Measurements from ENCODE around the gene C6orf120.
"Not testable (repeated sequence)": the region's sequence is repeated elsewhere in the genome, so short reads cannot be mapped to it uniquely, and the experiment has no call there.

C6orf120 gene

DNA sequence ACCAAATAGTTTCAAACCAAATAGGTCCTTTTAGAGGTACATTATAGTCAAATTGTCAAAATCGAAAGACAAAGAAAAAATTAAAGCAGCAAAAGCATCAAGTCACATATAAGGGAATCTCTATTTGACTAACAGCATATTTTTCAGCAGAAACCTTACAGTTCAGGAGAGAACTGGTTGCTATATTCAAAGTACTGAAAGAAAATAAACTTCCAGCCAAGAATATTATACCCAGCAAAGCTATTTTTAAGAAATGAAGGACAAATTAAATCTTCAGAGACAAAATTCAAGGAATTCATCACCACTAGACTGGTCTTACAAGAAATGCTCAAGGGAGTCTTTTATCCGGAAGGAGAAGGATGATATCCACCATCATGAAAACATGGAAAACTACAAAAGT, 16.1 kb upstream of the C6orf120 start:
- DNase-seq, result no peak

DNA sequence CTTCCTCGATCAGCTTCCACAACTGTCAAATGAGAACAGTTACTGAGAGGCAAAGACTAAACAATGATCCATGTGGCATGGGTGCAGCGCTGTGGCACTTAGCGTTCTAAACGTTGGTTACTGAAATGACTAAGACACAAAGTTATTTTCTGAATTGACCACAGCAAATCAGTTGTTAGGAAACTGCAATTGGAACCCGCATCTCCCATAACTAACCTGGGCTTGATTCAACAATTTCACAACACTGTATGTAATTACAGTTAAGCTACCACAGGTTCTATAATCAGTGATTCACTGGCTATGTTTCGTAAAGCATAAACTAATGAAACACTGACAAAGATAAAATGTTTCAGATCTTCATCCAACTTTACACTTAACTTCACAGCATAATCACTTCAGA, 12.6 kb upstream of the C6orf120 start:
- DNase-seq, result no peak

DNA sequence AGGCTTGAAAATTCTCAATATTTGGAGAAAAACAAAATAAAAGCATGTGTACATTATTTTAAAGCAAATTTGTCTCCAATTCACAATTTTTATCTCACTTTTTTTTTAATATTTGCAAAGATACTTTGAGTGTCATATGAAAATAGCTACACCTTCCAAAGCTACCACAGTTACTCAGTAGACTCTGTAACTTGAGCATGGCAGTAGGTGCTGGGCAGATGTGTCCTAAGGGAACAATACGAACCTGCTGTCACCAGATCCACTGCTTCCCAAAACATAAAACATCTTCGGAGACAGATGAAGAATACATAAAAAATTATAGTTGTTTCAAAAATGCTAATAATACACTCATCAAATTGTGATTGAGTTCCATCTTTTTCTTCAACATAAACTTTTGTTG, 10.7 kb upstream of the C6orf120 start:
- DNase-seq, result no peak

DNA sequence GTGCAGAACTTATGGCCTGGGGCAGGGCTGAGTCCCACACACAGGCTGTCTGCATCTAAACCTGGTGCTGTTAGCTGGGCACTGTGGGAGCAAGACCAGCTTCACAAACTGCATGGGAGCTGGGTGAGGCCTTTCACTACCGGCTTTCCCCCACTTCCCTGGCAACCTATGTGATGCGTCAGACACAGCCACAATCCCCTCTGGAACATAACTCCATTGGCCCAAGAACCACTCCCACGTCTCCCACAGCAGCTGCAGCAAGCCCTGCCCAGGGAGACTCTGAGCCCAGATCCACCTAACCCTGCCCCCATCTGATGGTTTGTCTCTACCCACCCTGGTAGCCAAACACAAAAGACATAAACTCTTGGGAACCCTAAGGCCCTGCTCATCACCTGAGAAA, 9.4 kb upstream of the C6orf120 start:
- DNase-seq, result no peak

DNA sequence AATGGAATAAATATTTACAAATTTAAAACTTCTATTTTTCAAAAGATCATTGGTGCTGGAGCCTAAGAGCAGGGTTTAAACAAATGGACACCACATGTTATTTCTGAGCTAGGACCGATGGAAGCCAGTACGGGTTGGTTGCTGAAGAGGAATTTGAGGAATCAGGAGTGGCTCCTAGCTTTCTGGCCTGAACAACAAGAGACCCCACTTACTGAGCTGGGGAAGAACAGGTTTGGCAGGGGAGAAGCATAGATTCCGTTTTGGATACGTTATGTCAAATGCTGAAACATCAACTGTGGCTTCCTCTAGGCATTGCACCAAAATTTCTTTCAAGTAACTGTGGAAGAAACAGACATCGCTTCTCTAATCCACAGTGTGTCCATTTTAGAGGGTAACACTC, 6.8 kb upstream of the C6orf120 start:
- no peak for DNase-seq

DNA sequence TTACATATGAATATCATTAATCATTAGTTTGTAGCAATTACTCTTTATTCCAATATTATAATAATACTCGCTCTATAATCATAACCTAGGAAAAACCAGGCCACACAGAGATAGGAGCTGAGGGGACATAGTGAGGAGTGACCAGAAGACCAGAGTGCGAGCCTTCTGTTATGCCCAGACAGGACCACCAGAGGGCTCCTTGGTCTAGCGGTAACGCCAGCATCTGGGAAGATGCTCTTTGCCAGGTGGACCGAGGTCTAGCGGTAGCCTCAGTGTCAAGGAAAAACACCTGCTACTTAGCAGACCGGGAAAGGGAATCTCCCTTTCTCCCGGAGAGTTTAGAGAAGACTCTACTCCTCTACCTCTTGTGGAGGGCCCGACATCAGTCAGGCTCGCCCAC, 4.8 kb upstream of the C6orf120 start:
- not testable (repeated sequence) for DNase-seq

DNA sequence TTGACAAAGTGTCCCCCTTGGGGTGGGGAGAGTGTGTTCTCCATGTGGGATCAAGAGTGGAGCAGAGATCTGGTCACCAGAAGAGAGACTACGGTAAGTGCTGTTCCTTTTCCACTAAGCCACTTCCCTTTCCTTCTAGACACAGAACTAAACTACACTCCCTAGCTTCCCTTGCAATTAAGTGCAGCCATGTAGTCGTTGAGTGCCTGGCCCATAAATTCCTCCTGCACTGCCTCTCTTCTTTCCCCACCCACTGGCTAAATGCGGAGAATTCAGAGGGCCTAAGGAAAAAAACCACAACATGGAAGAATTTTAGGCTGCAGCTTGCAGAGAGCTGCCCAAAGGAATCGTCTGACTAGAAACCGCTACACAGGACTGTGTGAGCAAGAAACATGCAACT, 1.6 kb upstream of the C6orf120 start:
- no peak for DNase-seq

- DNase-seq, result peak; percentile 43
Measured at GRCh38 chr6:169701311-169701953, 494 bp upstream of the C6orf120 start.

- no peak for DNase-seq
Measured at GRCh38 chr6:169702840-169703246, 917 bp downstream of the C6orf120 start.

DNA sequence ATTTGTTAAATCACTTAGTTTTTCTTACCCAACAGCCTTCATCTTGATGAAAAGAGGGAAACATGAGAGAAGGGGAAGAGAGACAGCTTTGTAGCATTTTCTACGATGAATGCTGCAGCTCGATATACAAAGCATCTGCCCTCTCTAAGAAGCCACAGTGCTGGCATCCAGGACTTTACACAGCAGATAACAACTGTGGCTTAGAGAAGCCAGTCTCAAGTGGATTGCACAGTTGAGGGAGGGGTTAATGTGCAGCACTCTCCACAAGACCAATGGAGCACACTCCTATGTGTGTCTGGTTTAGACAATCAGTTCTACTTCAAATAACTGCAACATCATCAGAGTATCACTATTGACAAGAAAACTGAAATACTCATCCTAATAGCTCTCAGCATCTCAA, 5.8 kb downstream of the C6orf120 start:
- no peak for DNase-seq

DNA sequence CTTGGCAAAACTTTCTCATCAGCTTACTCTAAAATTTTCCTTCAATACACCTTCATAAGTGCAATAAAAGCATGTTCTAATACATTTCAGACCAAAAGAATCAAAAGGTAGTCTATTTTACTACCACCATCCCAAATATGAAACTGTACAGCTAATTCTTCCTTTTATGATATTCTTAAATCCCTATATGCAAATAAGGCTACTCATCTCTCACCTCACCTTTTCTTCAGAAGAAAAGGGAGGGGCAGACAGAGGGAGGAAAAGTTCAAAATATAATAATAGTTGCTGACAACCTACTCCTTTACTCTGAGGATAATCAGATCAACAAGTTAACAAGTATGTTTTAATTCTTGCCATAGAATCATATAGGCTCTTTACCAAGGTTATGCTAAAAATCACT, 7.4 kb downstream of the C6orf120 start:
- no peak for DNase-seq

DNA sequence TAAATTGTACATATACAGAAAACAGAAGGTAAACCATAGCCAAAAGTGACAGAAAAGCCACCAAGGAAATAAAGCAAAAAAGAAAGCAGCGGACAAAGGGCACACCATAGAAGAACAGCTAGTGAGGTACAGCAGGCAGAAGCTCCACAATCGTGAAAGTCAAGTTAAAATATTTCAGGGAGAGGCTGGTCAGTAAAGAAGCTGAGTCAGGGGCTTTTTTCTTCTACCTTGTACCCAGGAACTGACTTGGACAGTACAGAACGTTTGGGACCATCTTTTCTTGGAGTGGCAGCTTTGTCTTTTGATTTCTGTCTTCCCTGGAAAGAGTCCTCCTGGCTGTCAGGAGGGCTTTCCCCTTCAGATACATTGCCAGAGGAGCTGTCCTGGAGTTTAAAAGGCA, 8.1 kb downstream of the C6orf120 start:
- DNase-seq, result no peak

GRCh38 chr6:169714178-169714577, 12.3 kb downstream of the C6orf120 start:
- DNase-seq, result no peak

- no peak for DNase-seq
Measured at GRCh38 chr6:169714595-169714994, 12.7 kb downstream of the C6orf120 start.

DNA sequence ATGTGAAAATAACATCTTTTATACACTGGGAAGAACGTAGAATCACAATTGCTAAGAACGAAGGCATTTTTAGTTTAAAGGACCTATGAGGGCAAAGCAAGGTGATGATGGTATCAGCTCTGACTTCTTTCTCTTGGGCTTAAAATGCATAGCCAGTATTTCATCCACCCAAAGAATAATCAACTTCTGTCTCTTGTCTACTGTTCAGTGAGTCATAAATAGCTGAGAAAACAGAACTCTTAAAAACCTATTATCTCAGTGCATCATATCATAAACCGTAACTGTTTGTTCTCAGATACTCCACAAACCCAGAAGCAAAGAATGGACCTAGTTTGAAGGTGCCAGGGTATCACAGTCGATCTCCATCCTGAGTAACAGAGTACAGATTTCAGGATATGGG, 17.2 kb downstream of the C6orf120 start:
- no peak for DNase-seq

- no peak for DNase-seq
Measured at GRCh38 chr6:169720207-169720855, 18.4 kb downstream of the C6orf120 start.

DNA sequence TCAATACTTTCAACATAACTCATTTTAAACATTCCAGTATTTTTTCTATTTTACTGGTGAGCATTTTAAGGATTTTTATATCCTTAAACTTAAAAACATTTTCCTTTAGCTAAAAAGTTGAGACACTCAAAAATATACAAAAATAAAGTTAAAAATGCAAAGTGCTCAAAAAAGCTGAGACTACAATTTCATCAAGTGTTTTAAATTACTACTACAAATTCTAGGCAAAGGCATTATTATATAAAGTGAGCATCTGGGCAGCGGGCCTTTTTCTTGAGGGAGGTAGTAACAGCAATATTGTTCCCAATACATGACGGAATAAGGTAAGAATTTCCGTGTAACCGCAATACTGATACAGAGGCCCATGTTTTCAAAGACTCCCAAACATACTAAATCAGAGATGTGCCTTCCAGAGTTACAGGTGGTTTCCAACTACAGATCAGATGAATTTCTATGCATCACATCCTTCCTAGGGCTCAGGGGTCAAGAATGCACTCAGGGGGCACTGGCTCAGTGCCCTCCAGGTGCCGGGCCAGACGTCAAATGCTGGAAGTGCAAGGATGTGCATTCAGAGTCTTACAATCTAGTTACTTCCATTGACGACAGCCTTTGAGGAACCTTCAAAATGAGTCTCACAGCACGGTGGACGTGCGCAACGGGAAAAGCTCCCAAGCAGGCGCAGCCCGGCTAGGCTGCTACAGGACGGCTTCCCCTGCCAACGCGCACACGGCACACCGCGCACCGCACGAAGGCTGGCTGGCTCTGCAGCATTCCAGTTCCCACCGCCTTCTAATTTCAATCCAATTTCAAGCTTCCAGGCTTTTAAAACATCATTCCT, 20.7 kb downstream of the C6orf120 start:
- peak; percentile 17 for DNase-seq

DNA sequence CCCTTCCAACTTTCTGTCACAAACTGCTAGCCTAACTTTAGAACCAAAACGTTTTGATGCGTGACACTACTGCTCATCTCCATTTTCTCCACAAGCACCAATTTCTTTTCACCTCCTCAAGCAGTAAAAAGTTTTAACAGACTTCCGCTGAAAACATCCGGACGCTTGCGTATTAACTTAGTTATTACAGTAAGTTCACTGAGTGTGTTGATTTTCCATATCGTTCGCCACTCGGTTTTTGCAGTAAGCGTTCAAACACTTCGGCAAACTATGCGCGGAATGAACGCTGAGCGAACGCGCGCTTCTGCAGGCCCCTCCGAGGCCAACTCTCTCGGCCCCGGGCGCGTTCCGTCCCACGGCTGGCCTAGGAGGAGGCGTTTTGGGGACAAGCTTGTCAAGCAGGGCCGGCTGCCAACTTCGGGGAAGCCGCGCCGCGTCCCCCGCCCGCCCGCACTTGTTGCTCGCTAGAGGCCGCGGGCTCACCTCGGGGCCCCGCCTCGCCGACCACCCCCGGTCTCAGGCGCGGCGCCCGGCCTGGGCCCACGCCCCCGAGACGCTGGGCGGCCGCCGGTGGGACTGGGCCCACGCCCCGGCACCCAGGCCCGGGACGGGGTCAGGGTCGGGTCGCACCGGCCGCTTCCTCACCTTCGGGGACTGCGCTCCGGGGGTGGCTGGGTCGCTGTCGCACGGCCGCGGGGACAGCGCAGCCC, 21.4 kb downstream of the C6orf120 start:
- peak; percentile 37 for DNase-seq

DNA sequence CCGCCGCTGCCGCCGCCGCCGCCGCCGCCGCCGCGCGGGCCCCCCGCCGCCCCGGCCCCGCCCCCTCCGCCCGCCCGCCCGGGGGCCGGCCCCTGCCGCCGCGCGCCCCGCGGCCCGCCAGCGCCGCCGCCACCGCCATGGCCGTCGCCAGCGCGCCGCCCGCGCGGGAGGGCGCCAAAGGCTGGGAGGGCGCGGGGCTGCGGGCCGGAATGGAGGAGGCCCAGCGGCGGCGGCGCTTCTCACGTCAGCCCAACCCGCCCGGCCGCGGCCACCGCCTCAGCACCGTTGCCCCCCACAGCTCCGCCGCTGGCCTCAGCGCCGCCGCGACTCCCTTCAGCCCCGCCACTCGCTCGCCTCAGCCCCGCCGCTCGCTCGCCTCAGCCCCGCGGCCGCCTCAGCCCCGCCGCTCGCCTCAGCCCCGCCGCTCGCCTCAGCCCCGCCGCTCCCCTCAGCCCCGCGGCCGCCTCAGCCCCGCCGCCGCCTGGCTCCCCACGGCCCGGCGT, 22.1 kb downstream of the C6orf120 start:
- DNase-seq, result peak; percentile 47

DNA sequence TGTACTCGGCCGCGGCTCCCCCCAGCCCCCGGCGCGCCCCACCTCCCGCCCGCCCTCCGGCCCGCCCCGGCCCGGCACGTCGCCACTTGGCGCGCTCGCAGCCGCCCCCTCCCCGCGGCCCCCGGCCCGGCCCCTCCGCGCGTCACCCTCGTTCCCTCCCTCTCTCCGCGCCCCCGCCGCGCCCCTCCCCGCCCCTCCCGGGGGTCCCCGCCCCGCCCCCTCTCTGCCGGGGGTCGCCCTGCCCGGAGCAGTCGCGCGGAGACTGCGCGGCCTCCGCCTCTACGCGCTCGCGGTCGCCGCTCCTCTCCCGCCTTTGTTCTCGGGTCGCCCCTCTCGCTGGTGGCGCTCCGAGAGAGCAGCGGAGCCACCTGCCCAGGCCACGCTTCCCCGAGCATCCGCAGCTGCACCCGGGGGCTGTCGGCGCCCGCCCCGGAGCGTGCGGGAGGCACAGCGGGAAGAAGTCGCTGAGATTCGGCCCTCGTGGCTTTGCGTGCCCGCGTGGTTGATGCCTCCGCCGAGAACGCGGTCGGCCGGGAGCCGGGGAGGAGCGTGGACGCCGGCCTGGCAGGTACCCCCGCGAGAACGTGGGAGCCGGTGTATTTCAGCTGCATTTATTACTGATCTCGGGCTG, 22.7 kb downstream of the C6orf120 start, which contains the start of gene PHF10:
PHF10 (minus strand) TSS at position 7 of the 631 bp plus-strand sequence. CDS start 569 bp downstream, outside the sequence.
- peak; percentile 82 for DNase-seq

DNA sequence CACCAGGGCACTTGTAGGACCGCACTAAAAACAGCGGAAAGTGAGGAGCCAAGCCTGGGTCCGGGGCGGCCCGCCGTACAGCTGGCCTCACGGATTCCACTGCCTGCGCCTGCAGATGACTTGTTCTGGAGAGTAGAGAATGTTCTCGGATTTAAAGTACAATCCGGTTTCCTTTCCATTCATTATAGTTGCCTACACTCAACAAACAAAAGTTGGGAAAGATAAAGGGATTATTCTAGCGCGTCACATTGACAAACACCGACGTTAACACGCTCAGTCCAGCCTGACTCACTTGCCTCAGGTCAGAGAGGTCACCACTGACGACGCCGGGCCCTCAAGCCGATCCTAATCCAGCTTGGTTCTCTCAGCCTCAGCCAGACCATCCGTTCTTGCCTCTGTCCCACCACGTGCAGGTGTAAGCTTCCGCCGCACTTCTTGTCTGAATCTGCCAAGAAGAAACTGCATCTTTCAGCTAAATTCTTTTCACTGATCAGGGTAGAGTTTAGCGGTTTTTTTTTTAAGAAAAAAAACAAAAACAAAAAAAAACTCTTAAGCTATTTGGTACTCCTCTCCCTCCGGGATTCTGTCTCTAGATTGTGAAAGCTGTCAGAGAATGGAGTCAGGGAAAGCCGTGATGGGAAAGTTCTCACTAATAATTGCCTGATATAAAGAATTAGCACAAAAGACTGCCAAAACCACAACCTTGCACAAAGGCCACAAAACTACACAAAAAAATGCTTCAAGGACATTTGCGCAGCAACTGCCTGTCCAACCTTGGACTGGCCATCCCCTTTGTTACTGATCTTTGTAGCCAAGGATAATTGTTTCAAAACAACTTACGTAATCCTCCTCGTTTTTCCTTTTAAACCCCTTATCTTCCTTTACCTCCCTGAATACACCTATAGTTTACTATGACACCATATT, 23.5 kb downstream of the C6orf120 start:
- DNase-seq, result no peak

DNA sequence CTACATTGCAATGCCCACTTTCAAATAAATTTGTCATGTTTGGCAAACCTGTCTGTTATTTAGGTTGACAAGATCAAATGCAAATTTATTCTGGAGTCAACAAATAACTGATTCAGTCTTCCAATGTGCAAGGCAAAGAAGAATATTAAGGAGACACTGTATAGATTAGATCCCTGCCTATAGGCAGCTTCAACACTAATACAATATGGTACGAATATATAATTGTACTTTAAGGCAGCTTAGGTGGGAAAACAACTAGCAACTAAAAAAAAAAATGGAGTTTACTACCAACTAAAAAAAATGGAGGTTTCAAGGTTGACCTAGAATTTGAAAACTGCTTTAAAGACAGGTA, 24.1 kb downstream of the C6orf120 start:
- no peak for DNase-seq

Data from NCI-H1092 (cell line).